Suprapubic skin (tissue), 4 donors: ENCODE data around the gene RPL13. TPM values are rescaled to one million over a fixed set of nuclear protein-coding genes. Genes with fewer than 3 reads are reported as not detected.

ENCODE experiments used
- DNase-seq, 2 donors: peaks; one replicate each; pipeline ENCODE4 v3.0.0-alpha.2; 2019; ENCODE audit warnings: low spot score in 2 of 2
- H3K27ac ChIP-seq: fragments of 200-600 bp; sonication (generic); one replicate; pipeline ENCODE4 v1.5.1; 2019
- H3K27me3 ChIP-seq: fragments of 200-600 bp; sonication (generic); one replicate; pipeline ENCODE4 v1.5.1; 2019
- H3K36me3 ChIP-seq: fragments of 200-600 bp; sonication (generic); one replicate; pipeline ENCODE4 v1.5.1; 2019
- H3K4me1 ChIP-seq: fragments of 200-600 bp; sonication (generic); one replicate; pipeline ENCODE4 v1.5.1; 2019
- H3K4me3 ChIP-seq: fragments of 200-600 bp; sonication (generic); one replicate; pipeline ENCODE4 v1.5.1; 2019; ENCODE audit warnings: mild to moderate bottlenecking
- H3K9me3 ChIP-seq: fragments of 200-600 bp; sonication (generic); one replicate; pipeline ENCODE4 v1.5.1; 2019
- EP300 ChIP-seq: sonication (generic); formaldehyde crosslinking; IDR thresholded peaks from one replicate; pipeline ENCODE4 v1.6.1; 2017; ENCODE audit warnings: antibody characterized with exemption
- POLR2A ChIP-seq, 2 donors: fragments of 450-650 bp; IDR thresholded peaks; one replicate each; pipeline ENCODE4 v1.6.1; 2017; ENCODE audit warnings: antibody characterized with exemption in 2 of 2, mild to moderate bottlenecking in 2 of 2, moderate library complexity in 2 of 2
- POLR2AphosphoS5 ChIP-seq, 3 donors: sonication (generic); formaldehyde crosslinking; IDR thresholded peaks; one replicate each; pipeline ENCODE4 v1.6.1; 2017; ENCODE audit warnings: antibody characterized with exemption in 3 of 3
- WGBS: methylation state at CpG from one replicate; pipeline ENCODE4 v1.1.5; 2018; 5-methylcytosine and 5-hydroxymethylcytosine counted together
- total RNA-seq, 4 donors: library from RNA; depleted of rRNA; stranded (reverse); fragments of >200 nt; gene quantifications; one replicate each; pipeline ENCODE4 v1.1.0, GENCODE V29; 2016
- TF ChIP-seq, protein P1 (sequence below), 2 donors: fragments of 200-600 bp in 1 of 2; fragments of 450-650 bp in 1 of 2; sonication (generic) in 1 of 2; IDR thresholded peaks; one replicate each; pipeline ENCODE4 v1.5.1; 2016 to 2019; ENCODE audit warnings: antibody characterized with exemption in 2 of 2, mild to moderate bottlenecking in 1 of 2, moderate library complexity in 1 of 2

Gene RPL13
- total RNA-seq, 4 donors from 2014 or later = 4,033 to 9,308 (median 7,964) TPM

- DNase-seq = no peak
- Histone ChIP-seq H3K27me3 (no peaks in the 10 kb centered on the region), H3K9me3 (no peaks in the 10 kb centered on the region), H3K36me3 (peaks cover 61% of the 10 kb centered on the region), H3K4me1 (peaks cover 10% of the 10 kb centered on the region), H3K27ac (no peak overlapping the region), H3K4me3 (no peak overlapping the region)
- WGBS = 81% methylated on average over 13 of the region's 13 CpGs
- TF ChIP-seq, protein P1, sequence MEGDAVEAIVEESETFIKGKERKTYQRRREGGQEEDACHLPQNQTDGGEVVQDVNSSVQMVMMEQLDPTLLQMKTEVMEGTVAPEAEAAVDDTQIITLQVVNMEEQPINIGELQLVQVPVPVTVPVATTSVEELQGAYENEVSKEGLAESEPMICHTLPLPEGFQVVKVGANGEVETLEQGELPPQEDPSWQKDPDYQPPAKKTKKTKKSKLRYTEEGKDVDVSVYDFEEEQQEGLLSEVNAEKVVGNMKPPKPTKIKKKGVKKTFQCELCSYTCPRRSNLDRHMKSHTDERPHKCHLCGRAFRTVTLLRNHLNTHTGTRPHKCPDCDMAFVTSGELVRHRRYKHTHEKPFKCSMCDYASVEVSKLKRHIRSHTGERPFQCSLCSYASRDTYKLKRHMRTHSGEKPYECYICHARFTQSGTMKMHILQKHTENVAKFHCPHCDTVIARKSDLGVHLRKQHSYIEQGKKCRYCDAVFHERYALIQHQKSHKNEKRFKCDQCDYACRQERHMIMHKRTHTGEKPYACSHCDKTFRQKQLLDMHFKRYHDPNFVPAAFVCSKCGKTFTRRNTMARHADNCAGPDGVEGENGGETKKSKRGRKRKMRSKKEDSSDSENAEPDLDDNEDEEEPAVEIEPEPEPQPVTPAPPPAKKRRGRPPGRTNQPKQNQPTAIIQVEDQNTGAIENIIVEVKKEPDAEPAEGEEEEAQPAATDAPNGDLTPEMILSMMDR (IDR thresholded peaks at IDR 0.05) = no peak
- no peak for TF ChIP-seq EP300
- no peak for TF ChIP-seq POLR2A (IDR thresholded peaks at IDR 0.05)
- TF ChIP-seq POLR2AphosphoS5 (IDR thresholded peaks at IDR 0.05) = no peak
Measured at GRCh38 chr16:89555780-89556179, 4.7 kb upstream of the RPL13 start.

- Histone ChIP-seq H3K36me3 (peaks cover 56% of the 10 kb centered on the region), H3K27me3 (no peaks in the 10 kb centered on the region), H3K4me1 (peaks cover 22% of the 10 kb centered on the region), H3K9me3 (no peaks in the 10 kb centered on the region), H3K27ac (no peak overlapping the region), H3K4me3 (no peak overlapping the region)
- no peak for TF ChIP-seq EP300
- TF ChIP-seq POLR2A (IDR thresholded peaks at IDR 0.05) = no peak
- TF ChIP-seq, protein P1 (IDR thresholded peaks at IDR 0.05) = peak; percentile 60 to 86
- WGBS = 74% methylated on average over 25 of the region's 34 CpGs
- DNase-seq = no peak
Measured at GRCh38 chr16:89556750-89557689, 3.5 kb upstream of the RPL13 start.

DNA sequence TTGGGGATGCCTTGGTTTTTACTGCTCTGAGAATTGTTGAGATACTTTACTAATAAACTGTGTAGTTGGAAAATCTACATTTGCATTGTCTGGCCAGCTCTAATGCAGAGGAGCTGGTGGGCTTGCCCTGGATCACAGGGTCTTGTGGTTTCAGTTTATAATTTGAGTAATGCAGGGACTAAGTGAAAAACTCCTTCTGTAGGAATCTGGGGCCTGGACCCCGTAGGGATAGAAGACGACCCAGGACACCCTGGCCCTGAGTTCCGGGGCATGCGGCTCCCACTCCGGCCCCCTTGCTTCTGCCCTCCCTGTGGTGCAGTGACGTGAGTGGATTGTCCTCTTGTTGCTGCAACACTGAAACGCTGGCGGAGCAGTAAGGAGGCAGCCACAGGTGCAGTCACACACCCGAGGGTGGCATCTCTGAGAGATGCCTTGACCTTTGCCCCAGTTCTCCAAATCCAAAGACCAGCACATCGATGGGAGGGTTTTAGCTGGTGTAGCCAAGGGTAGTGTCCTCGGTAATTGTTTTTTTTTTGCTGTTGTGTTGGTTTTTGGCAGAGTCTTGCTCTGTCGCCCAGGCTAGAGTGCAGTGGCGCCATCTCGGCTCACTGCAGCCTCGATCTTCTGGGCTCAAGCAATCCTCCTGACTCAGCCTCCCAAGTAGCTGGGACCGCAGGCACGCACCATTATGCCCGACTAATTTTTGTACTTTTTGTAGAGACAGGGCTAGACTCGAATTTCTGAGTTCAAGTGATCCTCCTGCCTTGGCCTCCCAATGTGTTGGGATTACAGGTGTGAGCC is 2.6 kb upstream of the RPL13 start:
- Histone ChIP-seq H3K4me3 (no peak overlapping the region), H3K27ac (no peak overlapping the region), H3K9me3 (no peaks in the 10 kb centered on the region), H3K4me1 (peaks cover 31% of the 10 kb centered on the region), H3K36me3 (peaks cover 56% of the 10 kb centered on the region), H3K27me3 (no peaks in the 10 kb centered on the region)
- 93% methylated on average over 11 of the region's 19 CpGs for WGBS
- no peak for DNase-seq
- TF ChIP-seq, protein P1 (IDR thresholded peaks at IDR 0.05) = no peak

DNA sequence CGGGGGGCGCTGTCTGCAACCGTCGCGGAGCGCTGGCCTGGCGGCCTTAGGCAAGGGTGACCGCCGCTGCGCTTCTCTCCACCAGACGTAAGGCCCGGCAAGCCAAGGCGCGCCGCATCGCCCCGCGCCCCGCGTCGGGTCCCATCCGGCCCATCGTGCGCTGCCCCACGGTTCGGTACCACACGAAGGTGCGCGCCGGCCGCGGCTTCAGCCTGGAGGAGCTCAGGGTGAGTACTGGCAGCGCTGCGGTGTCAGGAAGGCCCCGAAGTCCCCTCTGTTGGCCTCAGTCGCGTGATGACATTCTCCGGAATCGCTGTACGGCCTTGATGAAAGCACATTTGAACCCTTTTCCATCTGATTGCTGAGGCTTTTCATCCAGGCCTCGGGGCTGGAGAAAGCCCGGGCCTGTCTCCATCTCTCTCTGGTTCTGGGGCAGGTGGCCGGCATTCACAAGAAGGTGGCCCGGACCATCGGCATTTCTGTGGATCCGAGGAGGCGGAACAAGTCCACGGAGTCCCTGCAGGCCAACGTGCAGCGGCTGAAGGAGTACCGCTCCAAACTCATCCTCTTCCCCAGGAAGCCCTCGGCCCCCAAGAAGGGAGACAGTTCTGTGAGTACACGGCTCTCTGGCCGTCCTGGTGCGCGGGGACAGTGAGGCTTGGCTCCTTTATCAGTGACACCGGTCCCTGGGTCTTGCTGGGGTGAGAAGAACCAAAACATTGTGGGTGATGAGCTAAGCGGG is 831 bp downstream of the RPL13 start:
- peaks cover 65% of the 10 kb centered on the region for H3K4me1 ChIP-seq
- peak overlapping the region; percentile 95 for H3K4me3 ChIP-seq
- H3K27ac ChIP-seq = peak overlapping the region; percentile 99
- H3K36me3 ChIP-seq = peaks cover 42% of the 10 kb centered on the region
- H3K9me3 ChIP-seq = no peaks in the 10 kb centered on the region
- no peaks in the 10 kb centered on the region for H3K27me3 ChIP-seq
- DNase-seq = no peak
- no peak for TF ChIP-seq POLR2A (IDR thresholded peaks at IDR 0.05)
- no peak for TF ChIP-seq POLR2AphosphoS5 (IDR thresholded peaks at IDR 0.05)
- TF ChIP-seq EP300 = no peak
- TF ChIP-seq, protein P1 (IDR thresholded peaks at IDR 0.05) = no peak
- WGBS = 29% methylated on average over 2 of the region's 58 CpGs
